HepG2 (cell line): Measurements from ENCODE around the gene PRTN3. TPM values are rescaled to one million over a fixed set of nuclear protein-coding genes. Genes with fewer than 3 reads are reported as not detected.
A peak's percentile ranks its signal among the peaks of the same experiment; 100 is the strongest.

ENCODE experiments used
- CEBPG ChIP-seq: IDR thresholded peaks from 2 replicates; pipeline ENCODE4 v1.6.1; 2016
- CENPT ChIP-seq: sonication (generic); formaldehyde crosslinking; IDR thresholded peaks from 2 replicates; pipeline ENCODE4 v1.8.0; 2022; ENCODE audit warnings: low read depth, mild to moderate bottlenecking, moderate library complexity, missing genetic modification reagents
- ELF1 ChIP-seq: sonication (generic); formaldehyde crosslinking; IDR thresholded peaks from 2 replicates; pipeline ENCODE4 v1.4.0; 2020; ENCODE audit warnings: missing genetic modification reagents
- GTF3A ChIP-seq: sonication (generic); formaldehyde crosslinking; conservative IDR thresholded peaks from 2 replicates; pipeline ENCODE4 v1.4.0; 2020; ENCODE audit warnings: mild to moderate bottlenecking, missing genetic modification reagents
- ISL2 ChIP-seq: sonication (generic); formaldehyde crosslinking; IDR thresholded peaks from 2 replicates; pipeline ENCODE4 v1.5.0; 2020; ENCODE audit warnings: missing genetic modification reagents
- NRL ChIP-seq: sonication (generic); formaldehyde crosslinking; IDR thresholded peaks from 2 replicates; pipeline ENCODE4 v1.5.0; 2020; ENCODE audit warnings: missing genetic modification reagents, mild to moderate bottlenecking, moderate library complexity, borderline replicate concordance
- PAX8 ChIP-seq: sonication (generic); formaldehyde crosslinking; IDR thresholded peaks from 2 replicates; pipeline ENCODE4 v1.8.0; 2022; ENCODE audit warnings: mild to moderate bottlenecking, missing genetic modification reagents, borderline replicate concordance
- POLR2AphosphoS5 ChIP-seq: IDR thresholded peaks from 2 replicates; pipeline ENCODE4 v1.6.1; 2012; ENCODE audit warnings: low read depth, low read length
- SIN3A ChIP-seq: IDR thresholded peaks from 2 replicates; pipeline ENCODE4 v1.6.1; 2011; ENCODE audit warnings: low read depth, mild to moderate bottlenecking, control low read depth, low read length, borderline replicate concordance
- SUZ12 ChIP-seq: fragments of 150-350 bp; IDR thresholded peaks from 2 replicates; pipeline ENCODE4 v1.6.1; 2014; ENCODE audit warnings: low read depth, low read length
- TBP ChIP-seq: sonication (generic); formaldehyde crosslinking; IDR thresholded peaks from 2 replicates; pipeline ENCODE4 v1.5.0; 2020; ENCODE audit warnings: missing genetic modification reagents
- YEATS2 ChIP-seq: sonication (generic); formaldehyde crosslinking; IDR thresholded peaks from 2 replicates; pipeline ENCODE4 v1.4.0; 2020; ENCODE audit warnings: missing genetic modification reagents, borderline replicate concordance
- ZC3H4 ChIP-seq: sonication (generic); formaldehyde crosslinking; IDR thresholded peaks from 2 replicates; pipeline ENCODE4 v1.4.0; 2020; ENCODE audit warnings: missing genetic modification reagents, borderline replicate concordance
- ZFP36 ChIP-seq: fragments of 150-350 bp; IDR thresholded peaks from 2 replicates; pipeline ENCODE4 v1.6.1; 2018; ENCODE audit warnings: borderline replicate concordance, low read length, low read depth; ENCODE audit not compliant: partially characterized antibody
- ZNF17 ChIP-seq: sonication (generic); formaldehyde crosslinking; IDR thresholded peaks from 2 replicates; pipeline ENCODE4 v1.5.0; 2020; ENCODE audit warnings: mild to moderate bottlenecking, missing genetic modification reagents
- ZNF446 ChIP-seq: sonication (generic); formaldehyde crosslinking; IDR thresholded peaks from 2 replicates; pipeline ENCODE4 v1.5.0; 2020; ENCODE audit warnings: mild to moderate bottlenecking, missing genetic modification reagents
- ZNF672 ChIP-seq: sonication (generic); formaldehyde crosslinking; IDR thresholded peaks from 2 replicates; pipeline ENCODE4 v1.8.1; 2022; ENCODE audit warnings: missing genetic modification reagents
- ZNF775 ChIP-seq: sonication (generic); formaldehyde crosslinking; IDR thresholded peaks from 2 replicates; pipeline ENCODE4 v1.4.0; 2020; ENCODE audit warnings: missing genetic modification reagents, mild to moderate bottlenecking, moderate library complexity, borderline replicate concordance
- ZNF850 ChIP-seq: sonication (generic); formaldehyde crosslinking; conservative IDR thresholded peaks from 2 replicates; pipeline ENCODE4 v1.9.0; 2021; ENCODE audit warnings: mild to moderate bottlenecking, missing genetic modification reagents
- polyA plus RNA-seq, 8 experiments: library from polyadenylated mRNA; depleted of rRNA in 3 of 8; stranded (reverse) in 7 of 8; unstranded in 1 of 8; fragments of >200 nt; fragmentation: Illumina TruSeq in 4 of 8; extraction: Trizol in 4 of 8; gene quantifications; 2 replicates each; pipeline versions ENCODE4 v1.2.1 to v1.2.3, GENCODE V29; 2011 to 2016; ENCODE audit warnings: low read depth in 4 of 8, missing spikeins in 1 of 8, mixed read lengths in 1 of 8; ENCODE audit not compliant: insufficient read depth in 1 of 8
- total RNA-seq, 5 experiments: library from RNA; depleted of rRNA; stranded (reverse); fragments of >200 nt; fragmentation: Illumina TruSeq; extraction: Trizol; gene quantifications; 2 replicates each; pipeline ENCODE4 v1.2.3, GENCODE V29; 2016; ENCODE audit warnings: low read depth in 1 of 5
- TF ChIP-seq, protein P1 (sequence below): sonication (generic); formaldehyde crosslinking; IDR thresholded peaks from 2 replicates; pipeline ENCODE4 v1.4.0; 2020; ENCODE audit warnings: missing genetic modification reagents, borderline replicate concordance
- TF ChIP-seq, protein P2 (sequence below): sonication (generic); formaldehyde crosslinking; IDR thresholded peaks from 2 replicates; pipeline ENCODE4 v1.4.0; 2020; ENCODE audit warnings: mild to moderate bottlenecking, missing genetic modification reagents
- TF ChIP-seq, protein P3 (sequence below): sonication (generic); formaldehyde crosslinking; IDR thresholded peaks from 2 replicates; pipeline ENCODE4 v1.5.0; 2020; ENCODE audit warnings: mild to moderate bottlenecking, missing genetic modification reagents, borderline replicate concordance
- TF ChIP-seq, protein P4 (sequence below): sonication (generic); formaldehyde crosslinking; conservative IDR thresholded peaks from 2 replicates; pipeline ENCODE4 v1.4.0; 2020; ENCODE audit warnings: missing genetic modification reagents

PRTN3 gene
- total and polyA plus RNA-seq, 2 of the 13 experiments (the other 11 are each of a cell fraction or from before 2014, with no cell fraction given) = not detected

DNA sequence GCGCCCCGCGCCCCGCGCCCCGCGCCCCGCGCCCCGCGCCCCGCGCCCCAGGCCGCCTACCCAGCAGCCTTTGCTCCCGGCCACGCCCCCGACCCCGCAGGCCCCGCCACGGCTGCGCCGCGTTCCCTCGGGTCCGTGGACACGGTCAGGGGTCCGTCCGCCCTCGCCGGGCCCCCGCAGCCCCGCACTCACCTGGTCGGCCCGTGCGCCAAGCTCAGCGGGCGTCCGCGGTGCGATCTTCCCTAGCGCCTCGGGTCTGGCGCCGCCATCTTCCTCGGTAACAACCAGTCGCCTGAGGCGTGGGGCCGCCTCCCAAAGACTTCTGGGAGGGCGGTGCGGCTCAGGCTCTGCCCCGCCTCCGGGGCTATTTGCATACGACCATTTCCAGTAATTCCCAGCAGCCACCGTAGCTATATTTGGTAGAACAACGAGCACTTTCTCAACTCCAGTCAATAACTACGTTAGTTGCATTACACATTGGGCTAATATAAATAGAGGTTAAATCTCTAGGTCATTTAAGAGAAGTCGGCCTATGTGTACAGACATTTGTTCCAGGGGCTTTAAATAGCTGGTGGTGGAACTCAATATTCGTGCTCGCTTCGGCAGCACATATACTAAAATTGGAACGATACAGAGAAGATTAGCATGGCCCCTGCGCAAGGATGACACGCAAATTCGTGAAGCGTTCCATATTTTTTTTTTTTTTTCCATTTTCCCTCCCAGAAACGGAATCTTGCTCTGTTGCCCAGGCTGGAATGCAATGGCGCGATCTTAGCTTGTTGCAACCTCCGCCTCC lies 52.3 kb downstream of the PRTN3 start, which contains the start of the genes MED16 and RNU6-9 (continued):
- no peak for TF ChIP-seq CEBPG (CRISPR knock-in tag)
- no peak for TF ChIP-seq YEATS2
- TF ChIP-seq, protein P1, sequence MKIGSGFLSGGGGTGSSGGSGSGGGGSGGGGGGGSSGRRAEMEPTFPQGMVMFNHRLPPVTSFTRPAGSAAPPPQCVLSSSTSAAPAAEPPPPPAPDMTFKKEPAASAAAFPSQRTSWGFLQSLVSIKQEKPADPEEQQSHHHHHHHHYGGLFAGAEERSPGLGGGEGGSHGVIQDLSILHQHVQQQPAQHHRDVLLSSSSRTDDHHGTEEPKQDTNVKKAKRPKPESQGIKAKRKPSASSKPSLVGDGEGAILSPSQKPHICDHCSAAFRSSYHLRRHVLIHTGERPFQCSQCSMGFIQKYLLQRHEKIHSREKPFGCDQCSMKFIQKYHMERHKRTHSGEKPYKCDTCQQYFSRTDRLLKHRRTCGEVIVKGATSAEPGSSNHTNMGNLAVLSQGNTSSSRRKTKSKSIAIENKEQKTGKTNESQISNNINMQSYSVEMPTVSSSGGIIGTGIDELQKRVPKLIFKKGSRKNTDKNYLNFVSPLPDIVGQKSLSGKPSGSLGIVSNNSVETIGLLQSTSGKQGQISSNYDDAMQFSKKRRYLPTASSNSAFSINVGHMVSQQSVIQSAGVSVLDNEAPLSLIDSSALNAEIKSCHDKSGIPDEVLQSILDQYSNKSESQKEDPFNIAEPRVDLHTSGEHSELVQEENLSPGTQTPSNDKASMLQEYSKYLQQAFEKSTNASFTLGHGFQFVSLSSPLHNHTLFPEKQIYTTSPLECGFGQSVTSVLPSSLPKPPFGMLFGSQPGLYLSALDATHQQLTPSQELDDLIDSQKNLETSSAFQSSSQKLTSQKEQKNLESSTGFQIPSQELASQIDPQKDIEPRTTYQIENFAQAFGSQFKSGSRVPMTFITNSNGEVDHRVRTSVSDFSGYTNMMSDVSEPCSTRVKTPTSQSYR = no peak
- TF ChIP-seq, protein P2, sequence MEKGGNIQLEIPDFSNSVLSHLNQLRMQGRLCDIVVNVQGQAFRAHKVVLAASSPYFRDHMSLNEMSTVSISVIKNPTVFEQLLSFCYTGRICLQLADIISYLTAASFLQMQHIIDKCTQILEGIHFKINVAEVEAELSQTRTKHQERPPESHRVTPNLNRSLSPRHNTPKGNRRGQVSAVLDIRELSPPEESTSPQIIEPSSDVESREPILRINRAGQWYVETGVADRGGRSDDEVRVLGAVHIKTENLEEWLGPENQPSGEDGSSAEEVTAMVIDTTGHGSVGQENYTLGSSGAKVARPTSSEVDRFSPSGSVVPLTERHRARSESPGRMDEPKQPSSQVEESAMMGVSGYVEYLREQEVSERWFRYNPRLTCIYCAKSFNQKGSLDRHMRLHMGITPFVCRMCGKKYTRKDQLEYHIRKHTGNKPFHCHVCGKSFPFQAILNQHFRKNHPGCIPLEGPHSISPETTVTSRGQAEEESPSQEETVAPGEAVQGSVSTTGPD (CRISPR knock-in tag) = no peak
- no peak for TF ChIP-seq ZNF672 (CRISPR knock-in tag)
- TF ChIP-seq GTF3A (CRISPR knock-in tag) = no peak
- TF ChIP-seq ZNF775 (CRISPR knock-in tag) = no peak
- no peak for TF ChIP-seq NRL (CRISPR knock-in tag)
- no peak for TF ChIP-seq SIN3A
- peak; percentile 47 for TF ChIP-seq SUZ12
- TF ChIP-seq PAX8 (CRISPR knock-in tag) = no peak
- TF ChIP-seq ZNF850 (CRISPR knock-in tag) = no peak
- no peak for TF ChIP-seq CENPT (CRISPR knock-in tag)
- peak; percentile 78 for TF ChIP-seq POLR2AphosphoS5
- TF ChIP-seq, protein P3, sequence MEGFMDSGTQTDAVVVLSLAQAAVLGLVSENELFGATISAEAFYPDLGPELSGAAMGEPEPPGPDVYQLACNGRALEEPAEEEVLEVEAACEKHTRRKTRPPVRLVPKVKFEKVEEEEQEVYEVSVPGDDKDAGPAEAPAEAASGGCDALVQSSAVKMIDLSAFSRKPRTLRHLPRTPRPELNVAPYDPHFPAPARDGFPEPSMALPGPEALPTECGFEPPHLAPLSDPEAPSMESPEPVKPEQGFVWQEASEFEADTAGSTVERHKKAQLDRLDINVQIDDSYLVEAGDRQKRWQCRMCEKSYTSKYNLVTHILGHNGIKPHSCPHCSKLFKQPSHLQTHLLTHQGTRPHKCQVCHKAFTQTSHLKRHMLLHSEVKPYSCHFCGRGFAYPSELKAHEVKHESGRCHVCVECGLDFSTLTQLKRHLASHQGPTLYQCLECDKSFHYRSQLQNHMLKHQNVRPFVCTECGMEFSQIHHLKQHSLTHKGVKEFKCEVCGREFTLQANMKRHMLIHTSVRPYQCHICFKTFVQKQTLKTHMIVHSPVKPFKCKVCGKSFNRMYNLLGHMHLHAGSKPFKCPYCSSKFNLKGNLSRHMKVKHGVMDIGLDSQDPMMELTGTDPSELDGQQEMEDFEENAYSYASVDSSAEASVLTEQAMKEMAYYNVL (CRISPR knock-in tag) = no peak
- TF ChIP-seq ZC3H4 (CRISPR knock-in tag) = no peak
- no peak for TF ChIP-seq ZNF17 (CRISPR knock-in tag)
- TF ChIP-seq ELF1 (CRISPR knock-in tag) = no peak
- no peak for TF ChIP-seq ISL2
- no peak for TF ChIP-seq ZFP36
- no peak for TF ChIP-seq ZNF446 (CRISPR knock-in tag)
- TF ChIP-seq TBP (CRISPR knock-in tag) = no peak
- TF ChIP-seq, protein P4, sequence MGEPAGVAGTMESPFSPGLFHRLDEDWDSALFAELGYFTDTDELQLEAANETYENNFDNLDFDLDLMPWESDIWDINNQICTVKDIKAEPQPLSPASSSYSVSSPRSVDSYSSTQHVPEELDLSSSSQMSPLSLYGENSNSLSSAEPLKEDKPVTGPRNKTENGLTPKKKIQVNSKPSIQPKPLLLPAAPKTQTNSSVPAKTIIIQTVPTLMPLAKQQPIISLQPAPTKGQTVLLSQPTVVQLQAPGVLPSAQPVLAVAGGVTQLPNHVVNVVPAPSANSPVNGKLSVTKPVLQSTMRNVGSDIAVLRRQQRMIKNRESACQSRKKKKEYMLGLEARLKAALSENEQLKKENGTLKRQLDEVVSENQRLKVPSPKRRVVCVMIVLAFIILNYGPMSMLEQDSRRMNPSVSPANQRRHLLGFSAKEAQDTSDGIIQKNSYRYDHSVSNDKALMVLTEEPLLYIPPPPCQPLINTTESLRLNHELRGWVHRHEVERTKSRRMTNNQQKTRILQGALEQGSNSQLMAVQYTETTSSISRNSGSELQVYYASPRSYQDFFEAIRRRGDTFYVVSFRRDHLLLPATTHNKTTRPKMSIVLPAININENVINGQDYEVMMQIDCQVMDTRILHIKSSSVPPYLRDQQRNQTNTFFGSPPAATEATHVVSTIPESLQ (CRISPR knock-in tag) = 0 out of 2 replicates have a peak, but pooled peaks have one; percentile 58
